ENCODE results near the gene BARX1. TPM values are rescaled to one million over a fixed set of nuclear protein-coding genes. Genes with fewer than 3 reads are reported as not detected.
A peak's percentile ranks its signal among the peaks of the same experiment; 100 is the strongest.

BARX1 gene
- total RNA-seq, 1 donor from 2014 or later, result 0.52 TPM

DNA sequence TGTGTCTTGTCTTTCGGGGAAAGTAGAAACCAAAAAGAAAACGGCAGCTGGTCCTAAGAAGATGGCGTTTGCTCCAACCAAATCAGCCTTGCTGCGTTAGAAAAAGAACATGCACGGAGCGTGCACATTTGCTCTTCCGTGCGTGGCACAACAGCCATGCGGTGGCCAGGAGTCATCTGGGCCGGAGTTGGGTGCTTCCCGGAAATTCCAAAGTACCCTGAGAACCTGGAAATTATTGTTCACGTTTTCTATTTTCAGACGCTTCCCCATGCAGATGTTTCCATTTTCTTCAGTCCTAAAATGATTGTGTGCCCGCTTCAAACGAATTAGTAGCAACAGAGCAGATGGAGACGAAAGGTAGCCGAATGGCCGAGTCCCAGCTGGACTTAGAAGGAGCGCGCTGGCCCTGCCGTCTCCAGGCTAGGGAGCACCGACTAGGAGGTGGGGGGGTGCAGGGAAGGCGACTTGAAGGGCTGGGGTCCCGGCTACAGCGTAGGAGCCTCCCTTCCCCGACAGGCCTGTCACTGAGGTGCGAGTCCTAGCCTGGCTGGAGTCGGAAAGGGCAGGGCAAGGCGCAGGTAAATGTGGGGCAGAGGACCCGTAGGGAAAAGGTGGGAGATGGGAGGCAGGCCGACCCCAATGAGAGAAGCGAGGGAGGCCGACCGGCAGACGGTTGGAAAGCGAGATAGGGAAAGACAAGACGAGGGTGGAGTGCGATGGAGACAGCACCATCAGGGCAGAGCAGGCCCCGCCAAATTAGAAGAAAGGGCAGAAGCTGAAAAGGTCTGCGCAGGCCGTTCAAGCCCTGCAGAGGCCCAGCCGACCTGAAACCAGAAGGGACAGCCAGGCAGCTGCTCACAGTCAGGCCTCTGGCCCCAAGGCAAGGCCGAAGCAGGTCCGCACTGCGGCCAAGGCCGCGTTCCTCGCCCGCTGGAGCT is 1.4 kb downstream of the BARX1 start:
- no peak overlapping the region for H3K27ac Mint-ChIP-seq
- peaks cover 8% of the 10 kb centered on the region for H3K9me3 Mint-ChIP-seq
- H3K4me3 Mint-ChIP-seq (ENCODE audit: low read depth), result peak overlapping the region; percentile 43
- peaks cover 10% of the 10 kb centered on the region for H3K36me3 Mint-ChIP-seq (ENCODE audit: low read depth)
- intact Hi-C loops (cut with micrococcal nuclease), result no loop called here
- peaks cover 65% of the 10 kb centered on the region for H3K27me3 Mint-ChIP-seq (ENCODE audit: low read depth)
- no peak for DNase-seq (ENCODE audit: low spot score)
- H3K4me1 Mint-ChIP-seq (ENCODE audit: low read depth), result peaks cover 29% of the 10 kb centered on the region

DNA sequence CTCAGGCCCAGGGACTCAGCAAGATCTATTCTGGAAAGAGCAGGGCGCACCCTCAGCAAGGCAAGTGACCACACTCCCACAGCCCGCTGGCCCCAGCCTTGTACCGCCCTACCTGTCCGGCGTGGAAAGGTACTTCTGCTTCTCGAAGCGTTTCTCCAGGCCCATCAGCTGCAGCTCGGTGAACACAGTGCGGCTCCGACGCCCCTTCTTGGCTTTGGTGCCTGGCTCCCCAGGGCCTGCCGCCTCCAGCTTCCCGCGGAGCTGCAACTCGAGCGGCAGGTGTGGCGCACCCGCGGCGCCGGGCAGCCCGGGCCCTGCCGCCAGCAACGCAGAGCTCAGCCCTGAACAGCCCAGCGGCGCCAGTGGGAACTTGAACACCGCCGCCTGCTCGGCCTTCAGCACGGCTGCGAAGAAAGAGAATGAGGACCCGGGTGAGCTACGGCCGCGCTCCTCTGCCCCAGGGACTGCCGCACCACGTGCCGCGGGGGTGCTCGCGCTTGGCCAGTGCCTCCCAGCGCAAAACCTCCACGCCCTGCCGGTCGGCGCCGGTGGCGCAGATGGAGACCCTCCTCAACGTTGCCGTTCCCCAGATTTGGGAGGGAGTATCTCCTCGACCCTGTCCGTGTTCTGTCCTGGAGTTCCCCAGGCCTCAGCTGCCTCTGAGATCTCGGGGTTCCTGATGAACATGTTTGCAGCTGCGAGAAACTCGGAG is 2.2 kb downstream of the BARX1 start:
- Mint-ChIP-seq H3K27ac (peak overlapping the region; percentile 20), H3K9me3 (peaks cover 8% of the 10 kb centered on the region), H3K4me3 (ENCODE audit: low read depth) (no peak overlapping the region), H3K36me3 (ENCODE audit: low read depth) (peaks cover 10% of the 10 kb centered on the region), H3K27me3 (ENCODE audit: low read depth) (peaks cover 69% of the 10 kb centered on the region), H3K4me1 (ENCODE audit: low read depth) (peaks cover 26% of the 10 kb centered on the region)
- no peak for DNase-seq (ENCODE audit: low spot score)
- intact Hi-C loops (cut with micrococcal nuclease), result no loop called here

GRCh38 chr9:93952119-93952783 is 2.9 kb downstream of the BARX1 start:
- no peak overlapping the region for H3K4me3 Mint-ChIP-seq (ENCODE audit: low read depth)
- peaks cover 8% of the 10 kb centered on the region for H3K9me3 Mint-ChIP-seq
- intact Hi-C loops (cut with micrococcal nuclease), result no loop called here
- peaks cover 26% of the 10 kb centered on the region for H3K4me1 Mint-ChIP-seq (ENCODE audit: low read depth)
- H3K27me3 Mint-ChIP-seq (ENCODE audit: low read depth), result peaks cover 69% of the 10 kb centered on the region
- peaks cover 10% of the 10 kb centered on the region for H3K36me3 Mint-ChIP-seq (ENCODE audit: low read depth)
- DNase-seq (ENCODE audit: low spot score), result no peak
- peak overlapping the region; percentile 20 for H3K27ac Mint-ChIP-seq

DNA sequence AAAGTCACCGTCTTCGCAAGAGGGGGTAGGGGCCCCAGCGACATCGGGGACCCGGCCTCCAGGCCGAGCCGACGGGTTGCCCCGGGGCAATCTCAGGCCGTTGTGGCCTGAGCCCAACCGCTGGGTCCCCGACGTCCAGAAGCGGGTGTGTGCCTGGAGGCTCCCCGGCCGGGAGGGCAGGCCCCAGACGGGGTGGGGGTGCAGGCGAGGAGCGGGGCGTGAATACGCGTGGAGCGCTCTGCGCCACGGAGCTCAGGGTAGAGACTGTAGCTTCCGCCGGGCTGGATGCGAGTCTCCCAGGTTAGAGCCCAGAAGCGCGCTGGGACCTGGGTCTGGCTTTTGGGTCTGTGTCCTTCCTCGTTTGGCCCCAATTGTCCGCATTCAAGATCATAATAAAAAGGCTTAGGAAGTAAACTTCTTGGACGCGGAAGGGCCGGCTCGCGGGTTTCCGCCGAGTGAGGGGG is 3.5 kb downstream of the BARX1 start:
- Mint-ChIP-seq H3K27ac (no peak overlapping the region), H3K9me3 (peaks cover 8% of the 10 kb centered on the region), H3K4me3 (ENCODE audit: low read depth) (no peak overlapping the region), H3K27me3 (ENCODE audit: low read depth) (peaks cover 72% of the 10 kb centered on the region), H3K4me1 (ENCODE audit: low read depth) (peaks cover 26% of the 10 kb centered on the region), H3K36me3 (ENCODE audit: low read depth) (peaks cover 10% of the 10 kb centered on the region)
- no peak for DNase-seq (ENCODE audit: low spot score)
- intact Hi-C loops (cut with micrococcal nuclease), result no loop called here

DNA sequence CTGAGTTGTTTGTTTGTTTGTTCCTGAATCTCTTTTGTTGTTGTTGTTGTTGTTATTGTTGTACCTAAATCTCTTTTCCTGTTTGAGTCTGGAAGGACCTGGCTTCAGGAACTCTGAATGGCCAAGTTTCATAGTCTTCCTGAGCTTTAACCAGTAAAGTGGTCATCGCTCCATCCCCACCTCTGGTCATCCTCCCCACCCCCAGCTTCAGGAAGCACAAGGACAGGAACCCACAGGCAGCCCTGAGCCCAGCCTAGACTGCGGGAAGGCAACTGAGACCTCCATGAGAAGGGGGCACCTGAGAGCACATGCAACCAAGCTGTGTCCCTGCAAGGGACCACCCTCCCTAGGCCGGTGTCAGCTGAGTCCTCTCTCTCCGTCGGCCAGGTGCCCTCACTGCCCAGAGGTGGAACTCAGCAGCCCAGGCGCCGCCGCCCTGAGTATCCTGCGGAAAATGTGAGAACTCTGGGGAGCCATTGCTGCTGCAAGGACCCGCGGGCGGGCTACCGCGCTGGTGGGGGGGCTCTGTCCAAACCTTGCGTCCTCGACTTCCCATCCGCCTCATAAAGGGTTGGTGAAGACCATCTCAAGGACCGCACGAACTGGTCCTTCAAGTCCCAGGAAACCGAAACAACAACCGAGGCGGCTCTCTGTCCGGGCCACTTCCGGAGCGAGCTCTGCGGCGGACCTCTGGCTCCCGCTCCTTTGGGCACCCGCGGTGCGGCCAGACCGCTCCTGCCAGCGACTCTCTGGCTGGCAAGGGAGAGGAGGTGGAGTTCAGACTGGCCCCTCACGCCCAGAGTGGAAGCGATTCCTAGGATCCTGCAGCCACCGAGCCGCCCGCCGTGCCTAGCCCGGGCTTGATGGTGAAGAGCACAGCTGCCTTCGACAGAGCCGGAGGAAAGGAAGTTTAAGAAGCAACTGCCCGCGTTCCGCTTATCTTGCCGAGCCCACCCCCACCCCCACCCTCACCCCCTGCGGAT is 4.2 kb downstream of the BARX1 start:
- DNase-seq (ENCODE audit: low spot score), result no peak
- peaks cover 8% of the 10 kb centered on the region for H3K9me3 Mint-ChIP-seq
- no peak overlapping the region for H3K27ac Mint-ChIP-seq
- peak overlapping the region; percentile 56 for H3K4me3 Mint-ChIP-seq (ENCODE audit: low read depth)
- H3K36me3 Mint-ChIP-seq (ENCODE audit: low read depth), result peaks cover 10% of the 10 kb centered on the region
- intact Hi-C loops (cut with micrococcal nuclease), result no loop called here
- peaks cover 30% of the 10 kb centered on the region for H3K4me1 Mint-ChIP-seq (ENCODE audit: low read depth)
- peaks cover 74% of the 10 kb centered on the region for H3K27me3 Mint-ChIP-seq (ENCODE audit: low read depth)

- no peak overlapping the region for H3K27ac Mint-ChIP-seq
- DNase-seq (ENCODE audit: low spot score), result no peak
- peaks cover 78% of the 10 kb centered on the region for H3K27me3 Mint-ChIP-seq (ENCODE audit: low read depth)
- peak overlapping the region; percentile 13 for H3K4me3 Mint-ChIP-seq (ENCODE audit: low read depth)
- peaks cover 6% of the 10 kb centered on the region for H3K36me3 Mint-ChIP-seq (ENCODE audit: low read depth)
- peaks cover 8% of the 10 kb centered on the region for H3K9me3 Mint-ChIP-seq
- H3K4me1 Mint-ChIP-seq (ENCODE audit: low read depth), result peaks cover 28% of the 10 kb centered on the region
- intact Hi-C loops (cut with micrococcal nuclease), result loop anchor here (10.0 kb wide), 1 partner anchor 1145 kb away; no protein-coding TSS in a partner anchor
Measured at GRCh38 chr9:93949694-93950449, 5.3 kb downstream of the BARX1 start.

- Mint-ChIP-seq H3K36me3 (ENCODE audit: low read depth) (peaks cover 6% of the 10 kb centered on the region), H3K27me3 (ENCODE audit: low read depth) (peaks cover 80% of the 10 kb centered on the region), H3K4me3 (ENCODE audit: low read depth) (no peak overlapping the region), H3K9me3 (peaks cover 8% of the 10 kb centered on the region), H3K27ac (no peak overlapping the region), H3K4me1 (ENCODE audit: low read depth) (peaks cover 28% of the 10 kb centered on the region)
- no peak for DNase-seq (ENCODE audit: low spot score)
- intact Hi-C loops (cut with micrococcal nuclease), result loop anchor here (10.0 kb wide), 1 partner anchor 1144 kb away; no protein-coding TSS in a partner anchor
Measured at GRCh38 chr9:93949073-93949693, 6.0 kb downstream of the BARX1 start.

- DNase-seq (ENCODE audit: low spot score), result no peak
- intact Hi-C loops (cut with micrococcal nuclease), result loop anchor here (10.0 kb wide), 1 partner anchor 1144 kb away; no protein-coding TSS in a partner anchor
Measured at GRCh38 chr9:93948441-93949072, 6.6 kb downstream of the BARX1 start.

GRCh38 chr9:93947409-93948070 is 7.6 kb downstream of the BARX1 start:
- peaks cover 3% of the 10 kb centered on the region for H3K36me3 Mint-ChIP-seq (ENCODE audit: low read depth)
- H3K4me3 Mint-ChIP-seq (ENCODE audit: low read depth), result no peak overlapping the region
- peaks cover 8% of the 10 kb centered on the region for H3K9me3 Mint-ChIP-seq
- DNase-seq (ENCODE audit: low spot score), result no peak
- H3K4me1 Mint-ChIP-seq (ENCODE audit: low read depth), result peaks cover 18% of the 10 kb centered on the region
- peaks cover 84% of the 10 kb centered on the region for H3K27me3 Mint-ChIP-seq (ENCODE audit: low read depth)
- H3K27ac Mint-ChIP-seq, result no peak overlapping the region
- intact Hi-C loops (cut with micrococcal nuclease), result loop anchor here (10.0 kb wide), 1 partner anchor 1143 kb away; no protein-coding TSS in a partner anchor

More at GRCh38 chr9:93948441-93949072, 6.6 kb downstream of the BARX1 start:
- no peak overlapping the region for H3K27ac Mint-ChIP-seq
- H3K36me3 Mint-ChIP-seq (ENCODE audit: low read depth), result peaks cover 6% of the 10 kb centered on the region
- peaks cover 24% of the 10 kb centered on the region for H3K4me1 Mint-ChIP-seq (ENCODE audit: low read depth)
- peaks cover 8% of the 10 kb centered on the region for H3K9me3 Mint-ChIP-seq
- peaks cover 81% of the 10 kb centered on the region for H3K27me3 Mint-ChIP-seq (ENCODE audit: low read depth)
- H3K4me3 Mint-ChIP-seq (ENCODE audit: low read depth), result no peak overlapping the region

- Mint-ChIP-seq H3K36me3 (ENCODE audit: low read depth) (peaks cover 3% of the 10 kb centered on the region), H3K27ac (no peak overlapping the region), H3K4me3 (ENCODE audit: low read depth) (no peak overlapping the region)
Measured at GRCh38 chr9:93946338-93946712, 8.8 kb downstream of the BARX1 start.

More at GRCh38 chr9:93946338-93946712, 8.8 kb downstream of the BARX1 start:
- intact Hi-C loops (cut with micrococcal nuclease), result loop anchor here (10.0 kb wide), 1 partner anchor 1142 kb away; no protein-coding TSS in a partner anchor
- Mint-ChIP-seq H3K27me3 (ENCODE audit: low read depth) (peaks cover 88% of the 10 kb centered on the region), H3K9me3 (peaks cover 8% of the 10 kb centered on the region), H3K4me1 (ENCODE audit: low read depth) (peaks cover 18% of the 10 kb centered on the region)
- no peak for DNase-seq (ENCODE audit: low spot score)
